ENCODE results near the gene PHLDA3.

The PHLDA3 gene

DNA sequence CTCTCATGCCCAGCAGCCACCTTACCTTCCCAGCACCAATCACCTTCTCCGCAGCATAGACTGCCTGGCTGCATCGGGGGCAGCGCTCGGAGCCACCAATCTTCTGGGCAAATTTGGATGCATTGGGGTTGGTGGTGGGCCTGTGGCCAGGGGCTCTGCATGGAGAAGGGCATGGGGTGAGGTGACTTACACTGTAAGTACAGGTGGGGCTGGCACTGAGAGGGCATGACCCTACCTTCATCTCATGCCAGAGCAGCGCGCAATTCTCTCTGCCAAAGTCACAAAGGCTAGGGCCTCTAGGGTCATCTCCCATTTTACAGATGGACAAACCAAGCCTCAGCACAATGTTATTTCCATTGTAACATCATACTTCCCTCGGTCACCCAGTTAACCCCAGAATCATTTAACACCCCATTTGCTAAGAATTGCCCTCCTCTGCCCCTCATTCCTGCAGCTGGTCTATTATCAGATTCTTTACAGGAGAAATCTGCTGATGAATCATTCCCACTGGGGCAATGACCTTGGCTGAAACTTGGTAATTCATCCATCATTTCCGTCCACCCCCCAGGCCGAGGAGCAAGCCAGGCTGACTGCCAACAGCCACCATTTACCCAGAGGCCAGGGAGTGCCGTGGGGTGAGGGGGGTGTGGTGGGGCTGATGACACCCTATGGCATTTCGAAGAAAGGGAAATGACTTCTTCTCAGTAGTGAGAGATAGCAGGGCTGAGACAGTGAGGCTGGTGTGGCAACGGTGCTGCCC, 20.0 kb upstream of the PHLDA3 start:
- Histone ChIP-seq H3K27ac (ENCODE audit: low read depth, low read length) (no peak overlapping the region), H3K9me3 (ENCODE audit: insufficient read depth, low read length) (no peaks in the 10 kb centered on the region), H3F3A (ENCODE audit: insufficient read depth) (no peaks in the 10 kb centered on the region), H3K36me3 (ENCODE audit: low read length) (no peaks in the 10 kb centered on the region), H3K4me2 (ENCODE audit: low read depth, low read length, poor library complexity, severe bottlenecking) (no peak overlapping the region), H3K4me3 (ENCODE audit: insufficient read depth, low read length, poor library complexity, severe bottlenecking) (no peak overlapping the region), H2AFZ (ENCODE audit: low read depth, low read length, severe bottlenecking) (no peak overlapping the region), H4K20me1 (ENCODE audit: low read depth, low read length) (no peaks in the 10 kb centered on the region), H3K27me3 (ENCODE audit: low read length) (no peaks in the 10 kb centered on the region), H3K9ac (ENCODE audit: low read length) (no peak overlapping the region), H3K9me2 (replicated peaks; ENCODE audit: insufficient read depth, low read length) (no peaks in the 10 kb centered on the region), H3K79me2 (ENCODE audit: insufficient read depth, low read length) (no peaks in the 10 kb centered on the region)
- TF ChIP-seq EZH2phosphoT487 (conservative IDR thresholded peaks at IDR 0.05; ENCODE audit: low read length) = no peak
- TF ChIP-seq, protein P1, sequence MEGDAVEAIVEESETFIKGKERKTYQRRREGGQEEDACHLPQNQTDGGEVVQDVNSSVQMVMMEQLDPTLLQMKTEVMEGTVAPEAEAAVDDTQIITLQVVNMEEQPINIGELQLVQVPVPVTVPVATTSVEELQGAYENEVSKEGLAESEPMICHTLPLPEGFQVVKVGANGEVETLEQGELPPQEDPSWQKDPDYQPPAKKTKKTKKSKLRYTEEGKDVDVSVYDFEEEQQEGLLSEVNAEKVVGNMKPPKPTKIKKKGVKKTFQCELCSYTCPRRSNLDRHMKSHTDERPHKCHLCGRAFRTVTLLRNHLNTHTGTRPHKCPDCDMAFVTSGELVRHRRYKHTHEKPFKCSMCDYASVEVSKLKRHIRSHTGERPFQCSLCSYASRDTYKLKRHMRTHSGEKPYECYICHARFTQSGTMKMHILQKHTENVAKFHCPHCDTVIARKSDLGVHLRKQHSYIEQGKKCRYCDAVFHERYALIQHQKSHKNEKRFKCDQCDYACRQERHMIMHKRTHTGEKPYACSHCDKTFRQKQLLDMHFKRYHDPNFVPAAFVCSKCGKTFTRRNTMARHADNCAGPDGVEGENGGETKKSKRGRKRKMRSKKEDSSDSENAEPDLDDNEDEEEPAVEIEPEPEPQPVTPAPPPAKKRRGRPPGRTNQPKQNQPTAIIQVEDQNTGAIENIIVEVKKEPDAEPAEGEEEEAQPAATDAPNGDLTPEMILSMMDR (IDR thresholded peaks at IDR 0.05; ENCODE audit: insufficient read depth, low read length, poor library complexity, severe bottlenecking) = no peak

DNA sequence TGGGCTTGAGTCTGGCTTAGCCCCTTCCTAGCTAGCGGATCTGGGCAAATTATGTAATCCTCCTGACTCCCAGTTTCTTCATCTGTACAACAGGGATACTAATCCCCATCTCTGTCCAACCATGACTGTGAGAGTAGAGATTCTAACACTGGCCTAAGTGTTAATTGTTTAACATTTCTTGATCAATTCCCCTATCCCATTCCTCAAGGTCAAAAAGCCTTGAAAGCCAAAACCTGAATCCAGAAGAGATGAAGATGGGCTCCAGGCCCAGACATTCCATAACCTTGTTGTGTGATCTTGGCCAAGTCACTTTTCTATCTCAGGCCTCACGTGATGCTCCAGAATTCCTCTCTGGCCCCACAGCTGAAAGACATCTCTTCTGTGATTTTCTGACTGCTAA, 18.8 kb upstream of the PHLDA3 start:
- no peak for TF ChIP-seq EZH2phosphoT487 (conservative IDR thresholded peaks at IDR 0.05; ENCODE audit: low read length)
- TF ChIP-seq, protein P1 (IDR thresholded peaks at IDR 0.05; ENCODE audit: insufficient read depth, low read length, poor library complexity, severe bottlenecking) = no peak
- Histone ChIP-seq H3K36me3 (ENCODE audit: low read length) (no peaks in the 10 kb centered on the region), H3K9me2 (replicated peaks; ENCODE audit: insufficient read depth, low read length) (no peaks in the 10 kb centered on the region), H3K4me3 (ENCODE audit: insufficient read depth, low read length, poor library complexity, severe bottlenecking) (no peak overlapping the region), H2AFZ (ENCODE audit: low read depth, low read length, severe bottlenecking) (no peak overlapping the region), H4K20me1 (ENCODE audit: low read depth, low read length) (no peaks in the 10 kb centered on the region), H3K79me2 (ENCODE audit: insufficient read depth, low read length) (no peaks in the 10 kb centered on the region), H3F3A (ENCODE audit: insufficient read depth) (no peaks in the 10 kb centered on the region), H3K9me3 (ENCODE audit: insufficient read depth, low read length) (no peaks in the 10 kb centered on the region), H3K4me2 (ENCODE audit: low read depth, low read length, poor library complexity, severe bottlenecking) (no peak overlapping the region), H3K27me3 (ENCODE audit: low read length) (no peaks in the 10 kb centered on the region), H3K9ac (ENCODE audit: low read length) (no peak overlapping the region), H3K27ac (ENCODE audit: low read depth, low read length) (no peak overlapping the region)

DNA sequence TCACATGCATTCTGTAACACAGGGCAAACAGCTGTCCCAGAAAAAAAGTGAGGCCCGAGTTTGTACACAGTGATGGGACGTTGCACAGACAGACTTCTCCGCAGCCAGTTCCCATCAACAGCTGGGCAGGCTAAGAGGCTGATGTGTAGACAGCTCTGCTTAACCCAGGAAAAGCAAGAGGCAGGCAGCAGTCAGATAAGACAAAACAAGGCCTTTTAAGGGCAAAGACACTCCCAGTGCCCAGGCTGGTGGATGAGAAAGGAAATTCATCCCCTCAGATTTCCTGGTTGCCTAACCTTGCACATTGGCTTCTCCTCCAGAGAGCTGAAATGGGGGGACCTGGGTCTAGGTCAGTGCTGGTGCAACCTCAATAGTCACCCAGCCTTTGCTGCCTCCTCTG, 17.2 kb upstream of the PHLDA3 start:
- Histone ChIP-seq H3K9me2 (replicated peaks; ENCODE audit: insufficient read depth, low read length) (no peaks in the 10 kb centered on the region), H3K4me2 (ENCODE audit: low read depth, low read length, poor library complexity, severe bottlenecking) (no peak overlapping the region), H3F3A (ENCODE audit: insufficient read depth) (no peaks in the 10 kb centered on the region), H3K27me3 (ENCODE audit: low read length) (no peaks in the 10 kb centered on the region), H3K36me3 (ENCODE audit: low read length) (no peaks in the 10 kb centered on the region), H4K20me1 (ENCODE audit: low read depth, low read length) (no peaks in the 10 kb centered on the region), H2AFZ (ENCODE audit: low read depth, low read length, severe bottlenecking) (no peak overlapping the region), H3K4me3 (ENCODE audit: insufficient read depth, low read length, poor library complexity, severe bottlenecking) (no peak overlapping the region), H3K79me2 (ENCODE audit: insufficient read depth, low read length) (no peaks in the 10 kb centered on the region), H3K9me3 (ENCODE audit: insufficient read depth, low read length) (no peaks in the 10 kb centered on the region), H3K27ac (ENCODE audit: low read depth, low read length) (no peak overlapping the region), H3K9ac (ENCODE audit: low read length) (no peak overlapping the region)
- no peak for TF ChIP-seq EZH2phosphoT487 (conservative IDR thresholded peaks at IDR 0.05; ENCODE audit: low read length)
- TF ChIP-seq, protein P1 (IDR thresholded peaks at IDR 0.05; ENCODE audit: insufficient read depth, low read length, poor library complexity, severe bottlenecking) = no peak

Data from SU-DHL-6 (cell line).